Gastrocnemius medialis (tissue), 4 donors: ENCODE measurements around the gene ADAMTSL1. TPM values are rescaled to one million over a fixed set of nuclear protein-coding genes. Genes with fewer than 3 reads are reported as not detected.

Experiments used
- ATAC-seq, 2 donors: fragments of 150-250 bp; one replicate each; pipeline ENCODE4 v1.9.1; 2016
- DNase-seq, 2 donors: peaks; one replicate each; pipeline ENCODE4 v3.0.0-alpha.2; 2019
- H3K27ac ChIP-seq, 4 donors: fragments of 200-600 bp; sonication (generic); 1 replicate in 1 of 4; 2 replicates in 3 of 4; pipeline ENCODE4 v1.5.1; 2016 to 2018; ENCODE audit warnings: mild to moderate bottlenecking in 2 of 4, moderate library complexity in 1 of 4
- H3K27me3 ChIP-seq, 3 donors: fragments of 200-600 bp; sonication (generic) in 2 of 3; 1 replicate in 1 of 3; 2 replicates in 2 of 3; pipeline versions ENCODE4 v1.5.1 to v1.6.0; 2016 to 2019; ENCODE audit warnings: mild to moderate bottlenecking in 1 of 3, moderate library complexity in 1 of 3
- H3K36me3 ChIP-seq, 2 donors: fragments of 200-600 bp; sonication (generic) in 1 of 2; one replicate each; pipeline ENCODE4 v1.5.1; 2017 to 2018
- H3K4me1 ChIP-seq, 2 donors: fragments of 200-600 bp; sonication (generic) in 1 of 2; one replicate each; pipeline ENCODE4 v1.5.1; 2016 to 2017; ENCODE audit warnings: mild to moderate bottlenecking in 2 of 2
- H3K4me3 ChIP-seq, 4 donors: fragments of 200-600 bp; sonication (generic) in 3 of 4; 1 replicate in 1 of 4; 2 replicates in 3 of 4; pipeline ENCODE4 v1.5.1; 2016 to 2019; ENCODE audit warnings: mild to moderate bottlenecking in 2 of 4
- H3K9me3 ChIP-seq, 3 donors: fragments of 200-600 bp; sonication (generic) in 2 of 3; 1 replicate in 1 of 3; 2 replicates in 2 of 3; pipeline ENCODE4 v1.5.1; 2016 to 2019
- CTCF ChIP-seq, 5 experiments: fragments of 450-650 bp in 3 of 5; fragments of 200-600 bp in 2 of 5; sonication (generic) in 2 of 5; IDR thresholded peaks in 4 of 5; conservative IDR thresholded peaks in 1 of 5; 1 replicate in 4 of 5; 2 replicates in 1 of 5; pipeline ENCODE4 v1.5.1; 2016 to 2019; ENCODE audit warnings: antibody characterized with exemption in 5 of 5, mild to moderate bottlenecking in 3 of 5, moderate library complexity in 3 of 5
- POLR2A ChIP-seq, 2 donors: fragments of 450-650 bp; IDR thresholded peaks; one replicate each; pipeline ENCODE4 v1.6.1; 2017; ENCODE audit warnings: antibody characterized with exemption in 2 of 2, mild to moderate bottlenecking in 2 of 2, moderate library complexity in 2 of 2
- in situ Hi-C, 4 donors: fragments of 200-750 bp; cut with MboI; loops; one replicate each; pipeline versions ENCODE4 v1.15.0 to v1.8.0; 2017; ENCODE audit warnings: low sequenced_read_pairs in 4 of 4
- intact Hi-C: fragments of 100-400 bp; cut with DNase I; formaldehyde crosslinking; loops from one replicate; pipeline ENCODE4 v1.15.1; 2023; ENCODE audit warnings: low total_unique reads
- total RNA-seq, 4 donors: library from RNA; depleted of rRNA; stranded (reverse); fragments of >200 nt; gene quantifications; one replicate each; pipeline versions ENCODE4 v1.1.0 to v1.2.3, GENCODE V29; 2016

ADAMTSL1 gene
- total RNA-seq, 4 donors from 2014 or later = 0.05 to 0.58 (median 0.28) TPM

GRCh38 chr9:18855656-18856055 lies 381.7 kb downstream of the ADAMTSL1 start:
- ATAC-seq = no peak
- no peak overlapping the region for H3K27ac ChIP-seq
- H3K36me3 ChIP-seq = no peaks in the 10 kb centered on the region
- no peaks in the 10 kb centered on the region for H3K4me1 ChIP-seq
- TF ChIP-seq CTCF (IDR thresholded peaks at IDR 0.05 in 4 of 5, conservative IDR thresholded peaks at IDR 0.05 in 1 of 5) (no peak), POLR2A (IDR thresholded peaks at IDR 0.05) (no peak)
- in situ Hi-C loops (no loop called here), intact Hi-C loops (no loop called here)
- no peaks in the 10 kb centered on the region for H3K27me3 ChIP-seq
- no peak for DNase-seq
- no peaks in the 10 kb centered on the region for H3K9me3 ChIP-seq
- no peak overlapping the region for H3K4me3 ChIP-seq

GRCh38 chr9:18857334-18857733 lies 383.4 kb downstream of the ADAMTSL1 start:
- peaks cover 0 to 4% of the 10 kb centered on the region in 2 donors for H3K4me1 ChIP-seq
- intact Hi-C loops = no loop called here
- no peaks in the 10 kb centered on the region for H3K9me3 ChIP-seq
- DNase-seq (no peak), ATAC-seq (peak; percentile 33)
- in situ Hi-C loops = no loop called here
- H3K4me3 ChIP-seq = no peak overlapping the region
- no peaks in the 10 kb centered on the region for H3K36me3 ChIP-seq
- H3K27me3 ChIP-seq = no peaks in the 10 kb centered on the region
- no peak for TF ChIP-seq POLR2A (IDR thresholded peaks at IDR 0.05)
- no peak for TF ChIP-seq CTCF (IDR thresholded peaks at IDR 0.05 in 4 of 5, conservative IDR thresholded peaks at IDR 0.05 in 1 of 5)
- no peak overlapping the region for H3K27ac ChIP-seq

- DNase-seq (no peak), ATAC-seq (peak; percentile 64 to 68)
- intact Hi-C loops = no loop called here
- peaks cover 0 to 4% of the 10 kb centered on the region in 2 donors for H3K4me1 ChIP-seq
- H3K27ac ChIP-seq = no peak overlapping the region
- H3K4me3 ChIP-seq = no peak overlapping the region
- H3K36me3 ChIP-seq = no peaks in the 10 kb centered on the region
- no peaks in the 10 kb centered on the region for H3K27me3 ChIP-seq
- no peaks in the 10 kb centered on the region for H3K9me3 ChIP-seq
- TF ChIP-seq POLR2A (IDR thresholded peaks at IDR 0.05) (no peak), CTCF (IDR thresholded peaks at IDR 0.05 in 4 of 5, conservative IDR thresholded peaks at IDR 0.05 in 1 of 5) (no peak)
- in situ Hi-C loops = no loop called here
Measured at GRCh38 chr9:18857769-18858168, 383.8 kb downstream of the ADAMTSL1 start.

GRCh38 chr9:18861609-18862544 lies 387.9 kb downstream of the ADAMTSL1 start:
- intact Hi-C loops (no loop called here), in situ Hi-C loops (no loop called here)
- Histone ChIP-seq H3K4me3 (no peak overlapping the region), H3K27ac (no peak overlapping the region), H3K36me3 (no peaks in the 10 kb centered on the region), H3K4me1 (peaks cover 0 to 4% of the 10 kb centered on the region in 2 donors), H3K9me3 (no peaks in the 10 kb centered on the region), H3K27me3 (no peaks in the 10 kb centered on the region)
- no peak for TF ChIP-seq CTCF (IDR thresholded peaks at IDR 0.05 in 4 of 5, conservative IDR thresholded peaks at IDR 0.05 in 1 of 5)
- no peak for TF ChIP-seq POLR2A (IDR thresholded peaks at IDR 0.05)
- peak; percentile 35 to 44 for ATAC-seq
- peak; percentile 8 to 44 for DNase-seq
